ENCODE measurements around the gene ACOX2. TPM values are rescaled to one million over a fixed set of nuclear protein-coding genes. Genes with fewer than 3 reads are reported as not detected.

The ACOX2 gene
- total and polyA plus RNA-seq, 2 of the 13 experiments (the other 11 are each of a cell fraction or from before 2014, with no cell fraction given) = 42.6 to 98.5 TPM

GRCh38 chr3:58519668-58520402 is 17.2 kb downstream of the ACOX2 start (continued):
- TF ChIP-seq, protein P1, sequence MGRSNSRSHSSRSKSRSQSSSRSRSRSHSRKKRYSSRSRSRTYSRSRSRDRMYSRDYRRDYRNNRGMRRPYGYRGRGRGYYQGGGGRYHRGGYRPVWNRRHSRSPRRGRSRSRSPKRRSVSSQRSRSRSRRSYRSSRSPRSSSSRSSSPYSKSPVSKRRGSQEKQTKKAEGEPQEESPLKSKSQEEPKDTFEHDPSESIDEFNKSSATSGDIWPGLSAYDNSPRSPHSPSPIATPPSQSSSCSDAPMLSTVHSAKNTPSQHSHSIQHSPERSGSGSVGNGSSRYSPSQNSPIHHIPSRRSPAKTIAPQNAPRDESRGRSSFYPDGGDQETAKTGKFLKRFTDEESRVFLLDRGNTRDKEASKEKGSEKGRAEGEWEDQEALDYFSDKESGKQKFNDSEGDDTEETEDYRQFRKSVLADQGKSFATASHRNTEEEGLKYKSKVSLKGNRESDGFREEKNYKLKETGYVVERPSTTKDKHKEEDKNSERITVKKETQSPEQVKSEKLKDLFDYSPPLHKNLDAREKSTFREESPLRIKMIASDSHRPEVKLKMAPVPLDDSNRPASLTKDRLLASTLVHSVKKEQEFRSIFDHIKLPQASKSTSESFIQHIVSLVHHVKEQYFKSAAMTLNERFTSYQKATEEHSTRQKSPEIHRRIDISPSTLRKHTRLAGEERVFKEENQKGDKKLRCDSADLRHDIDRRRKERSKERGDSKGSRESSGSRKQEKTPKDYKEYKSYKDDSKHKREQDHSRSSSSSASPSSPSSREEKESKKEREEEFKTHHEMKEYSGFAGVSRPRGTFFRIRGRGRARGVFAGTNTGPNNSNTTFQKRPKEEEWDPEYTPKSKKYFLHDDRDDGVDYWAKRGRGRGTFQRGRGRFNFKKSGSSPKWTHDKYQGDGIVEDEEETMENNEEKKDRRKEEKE (IDR thresholded peaks at IDR 0.05) = no peak
- TF ChIP-seq ARID2 (CRISPR knock-in tag; IDR thresholded peaks at IDR 0.05; ENCODE audit: borderline replicate concordance) (no peak), CHD2 (IDR thresholded peaks at IDR 0.05; ENCODE audit: low read depth, low read length) (no peak), TCF7L2 (IDR thresholded peaks at IDR 0.05; ENCODE audit: low read depth, low read length) (no peak), ZC3H13 (CRISPR knock-in tag; IDR thresholded peaks at IDR 0.05) (no peak), HOXA5 (CRISPR knock-in tag; IDR thresholded peaks at IDR 0.05) (no peak), POLR2AphosphoS5 (IDR thresholded peaks at IDR 0.05; ENCODE audit: low read depth, low read length) (peak; percentile 57; the same call in 1 of the 2 replicates), HNF4G (IDR thresholded peaks at IDR 0.05; ENCODE audit: borderline replicate concordance, low read depth, low read length) (peak; percentile 88), HNF4G (CRISPR knock-in tag; IDR thresholded peaks at IDR 0.05; ENCODE audit: borderline replicate concordance, low read depth) (peak; percentile 86; the same call in 1 of the 2 replicates), RARA (CRISPR knock-in tag; IDR thresholded peaks at IDR 0.05) (peak; percentile 64), PRPF4 (IDR thresholded peaks at IDR 0.05; ENCODE audit: low read depth, low read length, poor library complexity, severe bottlenecking) (no peak), TBX3 (IDR thresholded peaks at IDR 0.05; ENCODE audit: borderline replicate concordance) (no peak), AKAP8 (CRISPR knock-in tag; IDR thresholded peaks at IDR 0.05) (no peak; the same call in 1 of the 2 replicates), TRIM22 (IDR thresholded peaks at IDR 0.05) (no peak), HNRNPLL (IDR thresholded peaks at IDR 0.05; ENCODE audit: low read depth, low read length, poor library complexity, severe bottlenecking) (no peak), ZNF234 (CRISPR knock-in tag; conservative IDR thresholded peaks at IDR 0.05) (no peak), ZNF678 (CRISPR knock-in tag; IDR thresholded peaks at IDR 0.05) (no peak), KLF13 (CRISPR knock-in tag; IDR thresholded peaks at IDR 0.05) (no peak)
- TF ChIP-seq, protein P2, sequence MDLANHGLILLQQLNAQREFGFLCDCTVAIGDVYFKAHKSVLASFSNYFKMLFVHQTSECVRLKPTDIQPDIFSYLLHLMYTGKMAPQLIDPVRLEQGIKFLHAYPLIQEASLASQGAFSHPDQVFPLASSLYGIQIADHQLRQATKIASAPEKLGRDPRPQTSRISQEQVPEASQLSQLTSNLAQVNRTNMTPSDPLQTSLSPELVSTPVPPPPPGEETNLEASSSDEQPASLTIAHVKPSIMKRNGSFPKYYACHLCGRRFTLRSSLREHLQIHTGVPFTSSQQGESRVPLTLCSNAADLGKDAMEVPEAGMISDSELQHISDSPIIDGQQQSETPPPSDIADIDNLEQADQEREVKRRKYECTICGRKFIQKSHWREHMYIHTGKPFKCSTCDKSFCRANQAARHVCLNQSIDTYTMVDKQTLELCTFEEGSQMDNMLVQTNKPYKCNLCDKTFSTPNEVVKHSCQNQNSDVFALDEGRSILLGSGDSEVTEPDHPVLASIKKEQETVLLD (CRISPR knock-in tag; IDR thresholded peaks at IDR 0.05; ENCODE audit: low read depth) = no peak
- TF ChIP-seq, protein P3, sequence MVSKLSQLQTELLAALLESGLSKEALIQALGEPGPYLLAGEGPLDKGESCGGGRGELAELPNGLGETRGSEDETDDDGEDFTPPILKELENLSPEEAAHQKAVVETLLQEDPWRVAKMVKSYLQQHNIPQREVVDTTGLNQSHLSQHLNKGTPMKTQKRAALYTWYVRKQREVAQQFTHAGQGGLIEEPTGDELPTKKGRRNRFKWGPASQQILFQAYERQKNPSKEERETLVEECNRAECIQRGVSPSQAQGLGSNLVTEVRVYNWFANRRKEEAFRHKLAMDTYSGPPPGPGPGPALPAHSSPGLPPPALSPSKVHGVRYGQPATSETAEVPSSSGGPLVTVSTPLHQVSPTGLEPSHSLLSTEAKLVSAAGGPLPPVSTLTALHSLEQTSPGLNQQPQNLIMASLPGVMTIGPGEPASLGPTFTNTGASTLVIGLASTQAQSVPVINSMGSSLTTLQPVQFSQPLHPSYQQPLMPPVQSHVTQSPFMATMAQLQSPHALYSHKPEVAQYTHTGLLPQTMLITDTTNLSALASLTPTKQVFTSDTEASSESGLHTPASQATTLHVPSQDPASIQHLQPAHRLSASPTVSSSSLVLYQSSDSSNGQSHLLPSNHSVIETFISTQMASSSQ (IDR thresholded peaks at IDR 0.05; ENCODE audit: low read depth) = peak; percentile 35; the same call in 1 of the 2 replicates
- TF ChIP-seq, protein P3 (CRISPR knock-in tag; IDR thresholded peaks at IDR 0.05; ENCODE audit: borderline replicate concordance) = 0 out of 2 replicates have a peak, but pooled peaks have one; percentile 27
